GM18505 (cell line): ENCODE measurements around the gene METTL25B.

Source experiments
- ATAC-seq: cut with Tn5 transposase; IDR thresholded peaks from one replicate; pipeline ENCODE4 v1.9.1; 2021; ENCODE audit not compliant: unreplicated experiment
- POLR2A ChIP-seq: IDR thresholded peaks from 4 replicates; pipeline ENCODE4 v1.6.1; 2011; ENCODE audit warnings: borderline replicate concordance; ENCODE audit not compliant: insufficient read depth, insufficient read length; ENCODE audit errors: extremely low read depth

Gene METTL25B

DNA sequence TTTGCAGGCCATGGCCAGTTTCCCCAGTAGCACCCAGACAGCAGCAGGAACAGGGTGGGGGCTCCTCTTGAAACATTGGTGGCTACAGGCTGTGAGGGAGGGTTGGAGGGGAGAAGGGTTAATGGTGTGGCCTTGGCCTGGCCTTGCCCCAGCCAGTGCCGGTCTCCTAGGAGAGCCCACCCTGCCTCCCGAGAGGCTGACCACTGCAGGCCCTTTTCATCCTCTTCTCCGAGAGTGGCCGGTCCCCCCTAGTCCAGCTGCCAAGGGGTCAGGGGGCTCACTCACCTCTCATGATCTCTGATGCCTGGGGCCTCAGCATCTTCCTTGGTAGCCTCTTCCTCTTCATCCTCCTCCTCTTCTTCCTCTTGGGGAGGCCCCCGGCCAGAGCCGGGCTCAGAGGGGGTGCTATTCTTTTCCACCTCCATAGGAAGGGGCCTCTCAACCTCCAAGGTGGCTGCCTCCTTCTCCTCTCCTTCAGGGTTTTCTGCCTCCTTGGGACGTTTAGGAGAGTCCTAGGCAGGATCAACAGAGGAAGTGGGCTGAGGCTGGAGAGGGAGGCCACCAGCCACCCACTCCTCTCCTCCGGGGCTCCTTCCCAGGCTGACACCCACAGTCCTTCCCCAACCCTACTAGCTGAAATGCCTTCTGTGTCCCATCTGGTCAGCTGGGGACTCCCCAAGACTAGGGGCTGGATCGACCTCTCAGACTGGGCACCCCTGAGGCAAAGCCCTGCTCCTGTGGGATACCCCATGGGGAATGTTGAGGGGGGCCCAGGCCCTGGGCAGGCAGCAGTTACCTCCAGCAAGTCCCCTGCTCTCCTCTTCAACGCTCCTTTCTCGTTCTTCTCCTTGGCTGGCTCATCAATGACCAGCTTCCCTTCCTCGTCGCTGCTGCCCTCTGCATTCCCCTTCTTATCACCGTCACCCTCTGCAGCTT is 15.4 kb downstream of the METTL25B start:
- no peak for ATAC-seq
- TF ChIP-seq POLR2A, result no peak

DNA sequence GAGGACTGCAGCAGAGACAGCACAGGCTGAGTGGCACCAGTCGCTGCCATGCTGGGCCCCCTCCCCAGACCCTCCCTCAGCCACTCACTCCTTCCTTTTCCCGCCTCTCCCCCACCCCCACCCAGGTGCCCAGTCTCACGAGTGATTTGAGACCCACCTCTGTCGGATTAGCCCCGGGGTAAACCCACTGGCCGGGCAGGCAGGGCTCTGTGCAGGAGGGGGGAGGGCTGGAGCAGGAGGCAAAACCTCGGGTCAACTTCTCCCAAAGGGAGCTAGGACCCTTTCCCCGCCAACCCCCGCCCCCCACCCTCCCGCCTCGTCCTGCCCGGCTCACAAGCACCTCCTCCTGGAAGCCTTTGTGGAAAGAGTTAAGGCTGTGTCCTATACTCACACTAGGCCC is 16.1 kb downstream of the METTL25B start:
- no peak for TF ChIP-seq POLR2A
- ATAC-seq, result no peak

DNA sequence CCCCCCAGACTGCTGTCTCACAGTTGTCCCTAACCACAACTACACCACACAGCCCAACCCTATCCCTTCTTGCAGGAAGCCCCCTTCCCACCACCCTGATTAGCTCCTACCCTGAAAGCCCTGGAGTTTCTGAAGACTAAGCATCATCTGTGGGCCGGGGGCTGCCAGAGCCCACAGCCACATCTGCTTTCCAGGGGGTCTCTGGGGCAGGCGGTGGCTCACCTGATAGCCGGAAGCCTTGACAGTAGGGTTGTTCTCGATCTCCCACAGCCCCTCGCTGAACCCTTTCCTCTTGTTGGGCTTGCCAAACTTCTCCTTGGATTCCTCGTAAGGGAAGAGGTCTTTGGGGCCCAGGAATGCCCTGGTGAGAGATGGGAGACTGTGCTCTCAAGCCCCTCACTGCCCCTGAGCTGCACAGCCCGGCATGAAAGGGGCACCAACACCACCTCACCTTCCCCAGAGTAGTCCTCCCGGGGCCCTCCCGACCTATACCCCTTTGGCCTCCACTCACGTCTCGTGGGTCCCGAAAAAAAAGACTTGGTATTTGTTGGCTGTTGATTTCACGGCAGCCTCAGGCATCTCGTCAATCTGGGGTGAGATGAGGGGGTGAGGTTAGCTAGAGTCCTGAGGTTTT is 16.6 kb downstream of the METTL25B start:
- ATAC-seq, result no peak
- no peak for TF ChIP-seq POLR2A

- TF ChIP-seq POLR2A, result no peak
- no peak for ATAC-seq
These were observed 17.6 kb downstream of the METTL25B start for GRCh38 chr1:156745881-156746280.

GRCh38 chr1:156746406-156746727 is 18.1 kb downstream of the METTL25B start:
- no peak for ATAC-seq

DNA sequence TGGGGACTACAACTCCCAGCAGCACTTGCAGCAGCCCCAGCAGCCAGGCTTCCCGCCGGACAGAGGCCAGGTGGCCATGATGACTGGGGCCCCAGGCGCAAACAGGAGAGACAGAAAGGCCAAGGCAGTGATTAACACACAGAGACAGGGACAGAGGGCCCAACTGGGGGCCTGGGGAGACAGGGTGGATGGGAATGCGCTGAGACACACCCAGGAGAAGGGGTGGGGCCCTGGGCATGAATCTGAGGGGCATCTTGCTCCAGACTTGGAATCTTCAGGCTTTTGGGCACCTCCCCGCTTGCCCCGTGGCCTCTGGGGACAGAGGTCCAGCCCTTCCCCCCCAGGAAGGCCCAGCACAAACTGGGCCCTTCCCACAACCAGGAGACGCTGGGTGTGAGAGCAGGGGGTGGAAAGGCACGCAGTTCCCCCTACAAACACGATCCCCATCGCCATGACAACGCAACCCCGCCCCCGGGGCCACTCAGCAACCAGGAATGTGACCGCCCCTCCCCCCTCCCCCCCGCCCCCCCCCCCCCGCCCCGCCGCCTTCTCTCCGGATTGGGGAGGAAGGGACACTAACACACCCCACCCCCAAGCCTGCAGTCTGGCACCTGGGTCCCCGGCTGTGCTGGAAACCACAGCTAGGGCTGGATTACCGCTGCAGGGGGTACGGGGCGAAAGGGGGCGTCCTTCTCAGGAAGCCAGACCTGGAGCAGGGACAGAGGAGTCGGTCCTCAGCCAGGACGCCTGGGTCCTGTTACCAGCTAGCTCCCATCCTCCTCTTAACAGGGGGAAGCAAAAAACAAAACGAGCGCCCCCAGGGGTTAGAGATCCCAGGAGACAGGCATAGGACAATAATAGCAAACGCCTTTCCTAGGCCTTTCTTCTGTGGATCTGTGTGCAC is 18.7 kb downstream of the METTL25B start:
- no peak for ATAC-seq
- peak; percentile 39 for TF ChIP-seq POLR2A

More at GRCh38 chr1:156746406-156746727, 18.1 kb downstream of the METTL25B start:
- no peak for TF ChIP-seq POLR2A

DNA sequence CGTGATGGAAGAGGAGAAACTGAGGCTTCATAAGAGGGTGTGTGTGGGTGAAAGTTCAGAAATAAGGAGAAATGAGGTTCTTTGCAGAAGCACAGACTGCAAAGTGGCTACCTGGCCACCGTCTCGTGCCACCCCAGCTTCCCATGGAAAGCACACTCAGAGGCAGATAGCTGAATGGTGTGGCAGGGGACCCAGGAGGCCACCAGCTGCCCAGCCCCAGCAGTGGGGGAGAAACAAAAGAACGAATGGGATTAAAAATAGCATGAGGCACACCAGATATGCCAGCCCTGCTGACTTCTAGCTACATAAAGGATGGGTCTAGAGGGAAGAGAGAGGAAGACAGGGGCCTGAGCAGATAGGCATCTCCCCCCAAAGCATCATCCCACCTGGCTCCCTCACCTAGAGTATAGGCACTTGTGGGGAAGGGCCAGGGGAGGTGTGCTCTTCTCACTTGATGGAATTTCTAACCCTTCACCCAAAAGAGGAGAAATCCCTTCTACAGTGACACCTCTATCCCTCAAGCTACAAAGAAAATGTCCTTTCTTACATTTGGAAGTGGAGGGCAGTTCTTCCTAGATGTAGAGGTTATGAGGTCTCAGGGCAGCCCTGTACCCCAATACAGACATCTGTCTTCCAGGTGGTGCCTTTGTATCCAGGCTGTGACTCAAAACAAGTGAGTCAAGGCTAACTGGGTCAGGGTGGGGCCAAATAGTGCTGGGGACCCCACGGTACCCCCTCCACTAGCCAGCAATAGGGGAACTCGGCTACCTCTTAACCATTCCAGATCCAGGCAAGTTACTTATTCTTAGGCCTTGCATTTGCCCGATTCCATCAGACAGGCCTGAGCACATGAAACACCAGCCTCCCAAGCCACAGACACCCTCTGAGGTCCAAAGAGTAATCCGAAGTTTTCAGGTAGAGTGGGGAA is 19.7 kb downstream of the METTL25B start:
- no peak for TF ChIP-seq POLR2A
- ATAC-seq, result no peak

GRCh38 chr1:156748670-156749418 is 20.6 kb downstream of the METTL25B start:
- TF ChIP-seq POLR2A, result peak; percentile 45
- ATAC-seq, result no peak

DNA sequence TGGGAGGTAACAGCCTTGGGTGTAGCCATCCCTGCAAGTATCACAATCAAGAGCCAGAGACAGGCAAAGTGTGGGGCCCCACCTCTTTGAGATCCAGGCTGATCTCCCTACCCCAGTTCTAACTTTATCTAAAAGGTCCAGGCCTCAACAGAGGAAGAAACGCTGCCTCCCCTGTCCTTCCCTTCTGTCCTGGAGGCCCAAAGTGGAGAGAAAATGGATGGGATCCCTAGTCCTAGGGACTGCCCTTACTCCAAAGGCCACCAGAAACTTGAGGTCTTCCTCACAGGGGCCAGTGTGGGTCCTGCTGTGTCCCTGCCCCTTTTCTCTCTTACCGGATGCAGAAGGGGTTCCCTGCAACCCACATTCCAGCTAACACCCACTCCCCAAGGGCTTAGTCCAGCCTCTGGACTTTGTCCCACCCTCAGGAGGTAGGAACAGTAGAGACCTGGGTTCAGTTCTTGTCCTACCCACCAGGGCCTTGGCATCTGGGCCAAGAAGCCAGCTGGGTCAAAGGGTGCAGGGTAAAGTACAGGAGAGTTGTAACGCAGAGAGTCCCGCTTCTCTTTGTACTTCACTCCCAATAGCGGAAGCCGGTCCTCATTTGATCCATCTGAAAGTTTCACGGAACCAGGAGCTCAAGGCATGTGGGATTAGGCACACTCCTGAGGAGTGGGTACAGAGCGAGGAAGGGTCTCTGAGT is 21.3 kb downstream of the METTL25B start:
- TF ChIP-seq POLR2A, result no peak
- ATAC-seq, result no peak

GRCh38 chr1:156750191-156750672 is 22.0 kb downstream of the METTL25B start:
- no peak for ATAC-seq
- no peak for TF ChIP-seq POLR2A

DNA sequence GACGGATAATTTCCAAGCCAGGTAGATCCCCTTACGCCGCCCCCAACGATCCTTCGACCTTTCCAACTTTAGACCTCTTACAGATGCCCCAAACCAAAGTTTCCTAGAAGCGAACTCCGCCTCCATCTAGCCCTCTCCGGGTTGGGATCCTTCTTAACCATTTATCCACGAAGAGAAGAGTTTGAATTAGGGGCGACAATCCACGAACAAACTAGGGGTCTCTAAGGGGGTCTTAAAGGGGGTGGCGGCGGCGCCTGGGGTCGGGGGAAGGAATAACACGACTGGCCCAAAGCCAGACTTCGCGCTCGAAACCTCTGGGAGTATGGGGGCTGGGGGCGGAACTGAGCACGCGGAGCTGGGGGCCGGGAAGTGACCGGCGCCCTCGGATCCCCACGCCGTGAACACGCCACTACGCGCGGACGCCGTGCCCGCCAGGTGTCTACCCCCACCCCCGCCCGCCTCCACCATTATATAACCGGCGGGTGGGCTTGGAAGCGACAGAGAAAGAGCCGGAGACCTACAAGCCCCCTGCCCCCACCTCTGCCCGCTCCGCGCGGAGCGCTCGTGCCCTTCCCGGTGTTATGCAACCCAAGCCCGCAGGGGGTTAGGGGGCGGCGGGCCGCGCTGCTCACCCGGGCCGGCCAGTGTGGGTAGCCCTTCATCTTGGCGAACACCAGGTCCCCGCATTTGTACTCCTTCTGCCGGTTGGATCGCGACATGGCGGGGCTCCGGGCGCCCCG is 22.6 kb downstream of the METTL25B start:
- TF ChIP-seq POLR2A, result no peak
- ATAC-seq, result peak; percentile 10

DNA sequence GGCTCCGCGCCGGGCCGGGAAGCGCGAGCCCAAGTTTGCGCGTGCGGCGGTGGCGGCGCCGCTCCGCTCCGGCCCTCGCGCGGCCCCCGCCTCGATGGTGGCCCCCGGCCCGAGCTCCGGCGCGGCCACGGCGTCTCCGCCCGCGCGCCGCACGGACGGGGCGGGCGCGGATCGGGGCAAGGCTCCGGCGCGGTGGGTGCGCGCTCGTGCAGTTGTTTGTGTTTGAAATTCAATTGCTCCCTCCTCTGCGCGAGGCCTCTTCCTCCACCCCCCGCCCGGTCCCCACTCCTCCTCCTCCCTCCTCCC is 23.1 kb downstream of the METTL25B start, which contains the start of gene HDGF:
Gene HDGF (minus strand): TSS at position 225 of the 306 bp plus-strand sequence. CDS start 246 bp downstream, outside the sequence.
- ATAC-seq, result no peak

More for the DNA sequence above, 23.1 kb downstream of the METTL25B start, which contains the start of gene HDGF:
- TF ChIP-seq POLR2A, result no peak
